WTC11 (cell line): Measurements from ENCODE around the gene PDRG1.

ENCODE experiments used
- CTCF ChIP-seq: fragments of 200-600 bp; IDR thresholded peaks from 2 replicates; pipeline ENCODE4 v1.8.0; 2022; ENCODE audit warnings: antibody characterized with exemption
- IRF1 ChIP-seq: sonication (generic); formaldehyde crosslinking; IDR thresholded peaks from 2 replicates; pipeline ENCODE4 v1.8.0; 2023; ENCODE audit warnings: missing genetic modification reagents
- TP53 ChIP-seq: sonication (generic); formaldehyde crosslinking; IDR thresholded peaks from 2 replicates; pipeline ENCODE4 v1.8.1; 2023; ENCODE audit warnings: mild to moderate bottlenecking, missing genetic modification reagents
- ZNF423 ChIP-seq: fragments of 250-450 bp; sonication (Bioruptor Pico); IDR thresholded peaks from 2 replicates; pipeline ENCODE4 v2.1.2; 2022; ENCODE audit warnings: mild to moderate bottlenecking, moderate library complexity

GRCh38 chr20:31949877-31950646, 1.8 kb downstream of the PDRG1 start:
- TF ChIP-seq CTCF (no peak), ZNF423 (CRISPR knock-in tag) (no peak), TP53 (no peak), IRF1 (CRISPR knock-in tag) (no peak)
